GM12878 (cell line): ENCODE measurements around the gene PUM2. TPM values are rescaled to one million over a fixed set of nuclear protein-coding genes. Genes with fewer than 3 reads are reported as not detected.

ENCODE experiments used
- ATAC-seq: fragments of 200-7000 bp; cut with Tn5 transposase; 3 replicates; pipeline ENCODE4 v1.9.1; 2020; ENCODE audit warnings: mild to moderate bottlenecking, moderate library complexity
- BruUV-seq: library from RNA; stranded (reverse); fragments of 400-500 nt; replicated peaks from 2 replicates; lab custom pipeline; 2021; lab: Mats Ljungman, UMichigan
- CTCF ChIA-PET: fragments of 300-600 bp; sonication (Branson Sonifier 250); formaldehyde crosslinking; extraction: SDS; loops from one replicate; lab custom pipeline; 2021; ENCODE audit warnings: inconsistent platforms; lab: Yijun Ruan, JAX
- POLR2A ChIA-PET: fragments of 350-600 bp; formaldehyde crosslinking; extraction: SDS; loops from one replicate; lab custom pipeline; 2021; ENCODE audit warnings: inconsistent platforms; lab: Charles Lee
- RAD21 ChIA-PET: fragments of 300-600 bp; sonication (Branson Sonifier 250); formaldehyde crosslinking; loops from one replicate; lab custom pipeline; 2023; ENCODE audit warnings: antibody characterized with exemption; ENCODE audit not compliant: unreplicated experiment; lab: Charles Lee
- SMC1A ChIA-PET: fragments of 300-600 bp; sonication (Branson Sonifier 250); formaldehyde crosslinking; loops from one replicate; lab custom pipeline; 2023; ENCODE audit not compliant: unreplicated experiment, uncharacterized antibody; lab: Charles Lee
- DNase-seq: peaks from one replicate; pipeline ENCODE4 v3.0.0-alpha.2; 2011; ENCODE audit warnings: low read depth, low spot score
- FAIRE-seq: peaks from 3 replicates; lab custom pipeline; 2011; peaks lifted over from hg19 to GRCh38; lab: Jason Lieb, UNC
- H2AFZ ChIP-seq: 2 replicates; pipeline ENCODE4 v1.6.0; 2011; ENCODE audit warnings: low read depth, low read length, control low read depth; ENCODE audit not compliant: control insufficient read depth
- H3K27ac ChIP-seq: 2 replicates; pipeline ENCODE4 v1.5.1; 2011; ENCODE audit warnings: control low read depth; ENCODE audit not compliant: control insufficient read depth, insufficient read depth
- H3K27me3 ChIP-seq, 2 experiments: replicated peaks in 1 of 2; 2 replicates each; pipeline versions ENCODE4 v1.6.0 to v1.6.1; 2011; ENCODE audit warnings: low read length in 1 of 2; ENCODE audit not compliant: control insufficient read depth in 2 of 2, insufficient read depth in 2 of 2
- H3K36me3 ChIP-seq, 2 experiments: 2 replicates each; pipeline ENCODE4 v1.5.1; 2011; ENCODE audit warnings: low read length in 1 of 2; ENCODE audit not compliant: control insufficient read depth in 2 of 2, insufficient read depth in 2 of 2
- H3K4me1 ChIP-seq: 2 replicates; pipeline ENCODE4 v1.6.1; 2011; ENCODE audit warnings: mild to moderate bottlenecking, low read length, moderate library complexity, mixed read lengths; ENCODE audit not compliant: control insufficient read depth, insufficient read depth
- H3K4me2 ChIP-seq: 2 replicates; pipeline ENCODE4 v1.6.0; 2011; ENCODE audit warnings: control low read depth; ENCODE audit not compliant: control insufficient read depth, insufficient read depth
- H3K4me3 ChIP-seq: fragments of 200-600 bp; sonication (generic); 2 replicates; pipeline ENCODE4 v1.5.1; 2016
- H3K79me2 ChIP-seq: 2 replicates; pipeline ENCODE4 v1.6.0; 2011; ENCODE audit warnings: low read length; ENCODE audit not compliant: control insufficient read depth, insufficient read depth
- H3K9ac ChIP-seq: 2 replicates; pipeline ENCODE4 v1.8.0; 2011; ENCODE audit warnings: low read length, control low read depth, mixed read lengths; ENCODE audit not compliant: control insufficient read depth, insufficient read depth
- H3K9me3 ChIP-seq: replicated peaks from 3 replicates; pipeline ENCODE4 v1.5.1; 2011; ENCODE audit warnings: mild to moderate bottlenecking, low read length; ENCODE audit not compliant: control insufficient read depth, insufficient read depth
- H4K20me1 ChIP-seq: 2 replicates; pipeline ENCODE4 v1.6.0; 2011; ENCODE audit not compliant: control insufficient read depth, insufficient read depth
- BHLHE40 ChIP-seq, 2 experiments: fragments of 450-650 bp in 1 of 2; IDR thresholded peaks; 2 replicates each; pipeline ENCODE4 v1.6.1; 2011 to 2017; ENCODE audit warnings: low read depth in 2 of 2, borderline replicate concordance in 1 of 2, improper control_type of control experiment in 1 of 2, low read length in 1 of 2, mild to moderate bottlenecking in 1 of 2
- BRCA1 ChIP-seq: IDR thresholded peaks from 2 replicates; pipeline ENCODE4 v1.6.1; 2011; ENCODE audit warnings: low read depth, low read length, improper control_type of control experiment
- CBX3 ChIP-seq: fragments of 200-600 bp; sonication (generic); IDR thresholded peaks from 2 replicates; pipeline ENCODE4 v1.6.1; 2016; ENCODE audit warnings: low read depth, borderline replicate concordance
- CHD2 ChIP-seq: IDR thresholded peaks from 2 replicates; pipeline ENCODE4 v1.6.1; 2011; ENCODE audit warnings: low read depth, low read length, improper control_type of control experiment, borderline replicate concordance
- DPF2 ChIP-seq: fragments of 450-650 bp; IDR thresholded peaks from 2 replicates; pipeline ENCODE4 v1.6.1; 2017; ENCODE audit warnings: mild to moderate bottlenecking
- EGR1 ChIP-seq, 2 experiments: IDR thresholded peaks; 1 replicate in 1 of 2; 2 replicates in 1 of 2; pipeline ENCODE4 v1.6.1; 2011 to 2012; ENCODE audit warnings: low read depth in 2 of 2, low read length in 2 of 2, borderline replicate concordance in 1 of 2, mild to moderate bottlenecking in 1 of 2, moderate library complexity in 1 of 2
- EP300 ChIP-seq, 2 experiments: fragments of 150-350 bp in 1 of 2; IDR thresholded peaks; 2 replicates each; pipeline ENCODE4 v1.6.1; 2011 to 2012; ENCODE audit warnings: low read depth in 2 of 2, low read length in 2 of 2, borderline replicate concordance in 1 of 2, improper control_type of control experiment in 1 of 2, inconsistent platforms in 1 of 2; ENCODE audit not compliant: control insufficient read depth in 1 of 2
- JUNB ChIP-seq: IDR thresholded peaks from 2 replicates; pipeline ENCODE4 v1.6.1; 2016; ENCODE audit warnings: antibody characterized with exemption, mild to moderate bottlenecking
- JUND ChIP-seq: IDR thresholded peaks from 2 replicates; pipeline ENCODE4 v1.6.1; 2012; ENCODE audit warnings: low read depth, mild to moderate bottlenecking, low read length, improper control_type of control experiment, moderate library complexity
- KLF5 ChIP-seq: fragments of 450-650 bp; IDR thresholded peaks from 2 replicates; pipeline ENCODE4 v1.6.1; 2014; ENCODE audit warnings: mild to moderate bottlenecking; ENCODE audit not compliant: partially characterized antibody
- NBN ChIP-seq: fragments of 450-650 bp; IDR thresholded peaks from 2 replicates; pipeline ENCODE4 v1.6.1; 2016
- PML ChIP-seq: IDR thresholded peaks from 2 replicates; pipeline ENCODE4 v1.6.1; 2012; ENCODE audit warnings: low read length, inconsistent platforms
- POLR2AphosphoS2 ChIP-seq: IDR thresholded peaks from 2 replicates; pipeline ENCODE4 v1.6.1; 2011; ENCODE audit warnings: low read depth, mild to moderate bottlenecking, low read length, improper control_type of control experiment, moderate library complexity
- RELA ChIP-seq: fragments of 450-650 bp; IDR thresholded peaks from 2 replicates; pipeline ENCODE4 v1.8.0; 2014; ENCODE audit warnings: borderline replicate concordance; ENCODE audit not compliant: partially characterized antibody
- WRNIP1 ChIP-seq: IDR thresholded peaks from 2 replicates; pipeline ENCODE4 v1.6.1; 2011; ENCODE audit warnings: low read depth, low read length, improper control_type of control experiment, borderline replicate concordance
- WGBS: methylation state at CpG from one replicate; pipeline ENCODE4 v1.1.6; 2016; ENCODE audit warnings: low lambda C conversion rate; ENCODE audit not compliant: insufficient replicate concordance, insufficient coverage; ENCODE audit errors: missing lambda C conversion rate; 5-methylcytosine and 5-hydroxymethylcytosine counted together
- in situ Hi-C: fragments of 300-500 bp; cut with MboI; formaldehyde crosslinking; loops from 9 replicates; pipeline ENCODE4 v1.14.3; 2018; ENCODE audit warnings: mixed read lengths
- intact Hi-C: fragments of 100-400 bp; cut with micrococcal nuclease; formaldehyde crosslinking; loops from one replicate; pipeline ENCODE4 v1.14.2; 2022; ENCODE audit not compliant: unreplicated experiment
- polyA plus RNA-seq, 11 experiments: library from polyadenylated mRNA; depleted of rRNA in 4 of 11; unstranded in 6 of 11; stranded (reverse) in 5 of 11; fragments of >200 nt; fragmentation: Nextera tagmentation in 4 of 11; fragmentation: Illumina TruSeq in 1 of 11; extraction: Ambion mirVana in 4 of 11; extraction: Trizol in 1 of 11; gene quantifications; 1 replicate in 1 of 11; 2 replicates in 10 of 11; pipeline versions ENCODE4 v1.2.1 to v1.2.3, GENCODE V29; 2011 to 2016; ENCODE audit warnings: inconsistent platforms in 2 of 11, missing spikeins in 2 of 11, low read depth in 1 of 11
- total RNA-seq, 4 experiments: library from RNA; depleted of rRNA in 3 of 4; stranded (reverse); fragments of >200 nt in 3 of 4; fragmentation: Illumina TruSeq in 1 of 4; extraction: Trizol in 1 of 4; gene quantifications; 2 replicates each; pipeline versions ENCODE4 v1.2.1 to v1.2.3, GENCODE V29; 2013 to 2021
- TF ChIP-seq, protein P1 (sequence below), 3 experiments: IDR thresholded peaks in 2 of 3; conservative IDR thresholded peaks in 1 of 3; 2 replicates each; pipeline ENCODE4 v1.5.1; 2011; ENCODE audit warnings: low read depth in 3 of 3, low read length in 3 of 3, mild to moderate bottlenecking in 3 of 3, control low read depth in 2 of 3, moderate library complexity in 2 of 3, inconsistent platforms in 1 of 3, mixed read lengths in 1 of 3; ENCODE audit not compliant: control insufficient read depth in 2 of 3, insufficient read depth in 1 of 3; ENCODE audit errors: extremely low read depth in 1 of 3

The PUM2 gene
- total and polyA plus RNA-seq, 10 of the 15 experiments (the other 5 are each of a cell fraction or from before 2014, with no cell fraction given): 14.5 to 87.6 (median 29.4) TPM

DNA sequence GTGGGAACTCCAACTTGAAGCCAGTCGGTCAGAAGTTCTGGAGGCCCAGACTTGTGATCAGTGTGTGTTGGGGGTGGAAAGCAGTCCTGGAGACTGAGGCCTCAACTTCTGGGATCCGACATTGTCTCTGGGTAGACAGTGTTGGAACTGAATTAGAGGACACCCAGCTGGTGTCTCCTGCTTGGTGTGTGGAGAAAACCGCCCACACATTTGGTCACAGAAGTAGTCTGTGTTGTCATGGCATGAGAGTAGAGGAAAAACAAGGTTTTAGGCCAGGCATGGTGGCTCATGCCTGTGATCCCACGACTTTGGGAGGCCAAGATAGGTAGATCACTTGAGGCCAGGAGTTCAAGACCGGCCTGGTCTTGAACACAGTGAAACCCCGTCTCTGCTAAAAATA lies 51.5 kb downstream of the PUM2 start:
- Histone ChIP-seq H3K9me3 (no peaks in the 10 kb centered on the region), H3K27me3 (no peaks in the 10 kb centered on the region)
- RAD21 ChIA-PET: no interaction called here
- FAIRE-seq: no peak
- intact Hi-C loops: no loop called here
- TF ChIP-seq CBX3 (no peak), WRNIP1 (no peak), POLR2AphosphoS2 (no peak), EP300 (IDR thresholded peaks at IDR 0.05; ENCODE audit: borderline replicate concordance in 1 of 2, control insufficient read depth in 1 of 2, low read depth in 2 of 2, low read length in 2 of 2) (no peak), DPF2 (no peak), CHD2 (no peak), JUNB (no peak), PML (no peak), EGR1 (IDR thresholded peaks at IDR 0.05; ENCODE audit: borderline replicate concordance in 1 of 2, low read depth in 2 of 2, low read length in 2 of 2) (no peak), JUND (no peak), BRCA1 (no peak), NBN (no peak), RELA (no peak), KLF5 (no peak), BHLHE40 (IDR thresholded peaks at IDR 0.05; ENCODE audit: borderline replicate concordance in 1 of 2, low read depth in 2 of 2, low read length in 1 of 2) (no peak)
- TF ChIP-seq, protein P1, sequence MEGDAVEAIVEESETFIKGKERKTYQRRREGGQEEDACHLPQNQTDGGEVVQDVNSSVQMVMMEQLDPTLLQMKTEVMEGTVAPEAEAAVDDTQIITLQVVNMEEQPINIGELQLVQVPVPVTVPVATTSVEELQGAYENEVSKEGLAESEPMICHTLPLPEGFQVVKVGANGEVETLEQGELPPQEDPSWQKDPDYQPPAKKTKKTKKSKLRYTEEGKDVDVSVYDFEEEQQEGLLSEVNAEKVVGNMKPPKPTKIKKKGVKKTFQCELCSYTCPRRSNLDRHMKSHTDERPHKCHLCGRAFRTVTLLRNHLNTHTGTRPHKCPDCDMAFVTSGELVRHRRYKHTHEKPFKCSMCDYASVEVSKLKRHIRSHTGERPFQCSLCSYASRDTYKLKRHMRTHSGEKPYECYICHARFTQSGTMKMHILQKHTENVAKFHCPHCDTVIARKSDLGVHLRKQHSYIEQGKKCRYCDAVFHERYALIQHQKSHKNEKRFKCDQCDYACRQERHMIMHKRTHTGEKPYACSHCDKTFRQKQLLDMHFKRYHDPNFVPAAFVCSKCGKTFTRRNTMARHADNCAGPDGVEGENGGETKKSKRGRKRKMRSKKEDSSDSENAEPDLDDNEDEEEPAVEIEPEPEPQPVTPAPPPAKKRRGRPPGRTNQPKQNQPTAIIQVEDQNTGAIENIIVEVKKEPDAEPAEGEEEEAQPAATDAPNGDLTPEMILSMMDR (IDR thresholded peaks at IDR 0.05 in 2 of 3, conservative IDR thresholded peaks at IDR 0.05 in 1 of 3; ENCODE audit: control insufficient read depth in 2 of 3, extremely low read depth in 1 of 3, insufficient read depth in 1 of 3, low read depth in 3 of 3, low read length in 3 of 3): no peak
- TF ChIP-seq, all 136 proteins: peak for 0
- H3K4me1 ChIP-seq: no peaks in the 10 kb centered on the region
- BruUV-seq: no TSS peak
- no peaks in the 10 kb centered on the region; the same call in 1 of the 2 replicates for H4K20me1 ChIP-seq
- peaks cover 4 to 28% of the 10 kb centered on the region in 2 experiments for H3K36me3 ChIP-seq
- CTCF ChIA-PET: interaction anchor here (1.3 to 2.4 kb wide), 2 partner anchors 19 to 27 kb away, joined by 3 to 10 read pairs; no protein-coding TSS in a partner anchor
- 89% methylated on average over 6 of the region's 6 CpGs for WGBS
- H3K79me2 ChIP-seq: no peaks in the 10 kb centered on the region; the same call in none of the 2 replicates
- POLR2A ChIA-PET: no interaction called here
- no peak overlapping the region for H3K27ac ChIP-seq
- no peak for DNase-seq
- no peak overlapping the region for H3K4me3 ChIP-seq
- no peak overlapping the region for H3K9ac ChIP-seq
- SMC1A ChIA-PET: no interaction called here
- H2AFZ ChIP-seq: no peak overlapping the region
- no peak for ATAC-seq
- H3K4me2 ChIP-seq: no peak overlapping the region
- in situ Hi-C loops: no loop called here
